Progenitor cell of endocrine pancreas (in vitro differentiated cells): Measurements from ENCODE around the gene VPS13D. TPM values are rescaled to one million over a fixed set of nuclear protein-coding genes. Genes with fewer than 3 reads are reported as not detected.

Experiments used
- DNase-seq: peaks from one replicate; pipeline ENCODE4 v3.0.0; 2021; ENCODE audit warnings: low spot score; ENCODE audit not compliant: unreplicated experiment
- H3K27ac Mint-ChIP-seq: 2 replicates; pipeline ENCODE4 v1.8.0; 2021; ENCODE audit warnings: mild to moderate bottlenecking, moderate library complexity, mixed read lengths
- H3K27me3 Mint-ChIP-seq: 2 replicates; pipeline ENCODE4 v1.8.0; 2021; ENCODE audit warnings: mixed read lengths
- H3K36me3 Mint-ChIP-seq: 2 replicates; pipeline ENCODE4 v1.8.0; 2022; ENCODE audit warnings: mixed read lengths; ENCODE audit not compliant: insufficient read depth
- H3K4me1 Mint-ChIP-seq: 2 replicates; pipeline ENCODE4 v1.8.0; 2021; ENCODE audit warnings: low read depth, mixed read lengths
- H3K4me3 Mint-ChIP-seq: 2 replicates; pipeline ENCODE4 v1.8.0; 2021; ENCODE audit warnings: low read depth, mild to moderate bottlenecking, moderate library complexity, mixed read lengths
- H3K9me3 Mint-ChIP-seq: 2 replicates; pipeline ENCODE4 v1.8.0; 2021; ENCODE audit warnings: low read depth, mixed read lengths
- CTCF ChIP-seq: fragments of 200-600 bp; sonication (generic); IDR thresholded peaks from one replicate; pipeline ENCODE4 v1.5.0; 2021; ENCODE audit warnings: antibody characterized with exemption, mild to moderate bottlenecking; ENCODE audit not compliant: unreplicated experiment
- total RNA-seq: library from RNA; stranded (reverse); gene quantifications from 2 replicates; pipeline ENCODE4 v1.2.1, GENCODE V29; 2021

Gene VPS13D
- total RNA-seq, 1 donor from 2014 or later, result 41.9 TPM

GRCh38 chr1:12539320-12539704, 309.5 kb downstream of the VPS13D start:
- Mint-ChIP-seq H3K4me1 (peaks cover 30% of the 10 kb centered on the region), H3K36me3 (no peaks in the 10 kb centered on the region), H3K27ac (no peak overlapping the region), H3K9me3 (peaks cover 3% of the 10 kb centered on the region), H3K27me3 (peaks cover 4% of the 10 kb centered on the region), H3K4me3 (no peak overlapping the region)
- no peak for TF ChIP-seq CTCF
- DNase-seq, result no peak

DNA sequence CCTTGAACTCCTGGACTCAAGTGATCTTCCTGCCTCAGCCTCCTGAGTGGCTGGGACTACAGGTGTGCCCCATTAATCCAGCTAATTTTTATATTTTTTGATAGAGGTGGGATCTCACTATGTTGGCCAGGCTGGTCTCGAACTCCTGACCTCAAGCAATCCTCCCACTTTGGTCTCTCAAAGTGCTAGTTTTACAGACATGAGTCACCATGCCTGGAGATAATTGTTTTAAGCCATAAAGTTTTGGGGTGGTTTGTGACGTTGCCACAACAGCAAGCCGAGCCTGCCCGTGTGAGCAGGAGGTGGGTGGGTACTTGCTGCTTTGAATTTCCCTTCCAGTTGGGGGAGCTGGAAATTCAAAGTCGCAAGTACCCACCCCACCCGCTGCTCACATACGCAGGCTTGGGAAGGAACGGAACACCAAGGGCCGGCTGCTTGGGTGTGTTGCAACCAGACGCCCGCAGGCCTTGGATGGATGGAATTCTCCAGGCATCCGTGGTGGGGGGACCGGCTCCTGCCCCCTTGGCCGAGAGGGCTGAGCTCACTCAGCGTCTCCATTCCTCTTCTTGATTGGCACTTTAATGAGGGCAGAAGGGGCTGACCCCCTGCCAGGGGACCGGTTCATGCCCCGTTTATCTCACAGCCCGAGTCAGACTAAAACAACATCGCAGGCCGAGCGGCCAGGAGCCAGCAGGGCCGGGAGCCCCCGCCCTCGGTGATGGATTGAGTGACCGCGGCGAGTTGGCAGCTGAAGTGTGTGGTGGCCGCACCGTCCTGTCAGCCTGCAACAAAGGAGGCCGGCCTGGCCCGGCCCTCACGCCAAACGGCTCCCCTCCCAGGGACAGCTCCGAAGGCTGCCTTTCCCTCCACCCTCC, 310.1 kb downstream of the VPS13D start:
- no peak overlapping the region for H3K27ac Mint-ChIP-seq
- peak; percentile 49 for DNase-seq
- H3K9me3 Mint-ChIP-seq, result peaks cover 3% of the 10 kb centered on the region
- H3K4me1 Mint-ChIP-seq, result peaks cover 30% of the 10 kb centered on the region
- no peak overlapping the region for H3K4me3 Mint-ChIP-seq
- H3K27me3 Mint-ChIP-seq, result peaks cover 4% of the 10 kb centered on the region
- TF ChIP-seq CTCF, result no peak
- no peaks in the 10 kb centered on the region for H3K36me3 Mint-ChIP-seq

- H3K36me3 Mint-ChIP-seq, result no peaks in the 10 kb centered on the region
- H3K27me3 Mint-ChIP-seq, result peaks cover 4% of the 10 kb centered on the region
- peak overlapping the region; percentile 56 for H3K27ac Mint-ChIP-seq
- peaks cover 30% of the 10 kb centered on the region for H3K4me1 Mint-ChIP-seq
- no peak overlapping the region for H3K4me3 Mint-ChIP-seq
- no peaks in the 10 kb centered on the region for H3K9me3 Mint-ChIP-seq
- no peak for DNase-seq
- TF ChIP-seq CTCF, result no peak
These were observed 310.9 kb downstream of the VPS13D start for GRCh38 chr1:12540580-12541273.

DNA sequence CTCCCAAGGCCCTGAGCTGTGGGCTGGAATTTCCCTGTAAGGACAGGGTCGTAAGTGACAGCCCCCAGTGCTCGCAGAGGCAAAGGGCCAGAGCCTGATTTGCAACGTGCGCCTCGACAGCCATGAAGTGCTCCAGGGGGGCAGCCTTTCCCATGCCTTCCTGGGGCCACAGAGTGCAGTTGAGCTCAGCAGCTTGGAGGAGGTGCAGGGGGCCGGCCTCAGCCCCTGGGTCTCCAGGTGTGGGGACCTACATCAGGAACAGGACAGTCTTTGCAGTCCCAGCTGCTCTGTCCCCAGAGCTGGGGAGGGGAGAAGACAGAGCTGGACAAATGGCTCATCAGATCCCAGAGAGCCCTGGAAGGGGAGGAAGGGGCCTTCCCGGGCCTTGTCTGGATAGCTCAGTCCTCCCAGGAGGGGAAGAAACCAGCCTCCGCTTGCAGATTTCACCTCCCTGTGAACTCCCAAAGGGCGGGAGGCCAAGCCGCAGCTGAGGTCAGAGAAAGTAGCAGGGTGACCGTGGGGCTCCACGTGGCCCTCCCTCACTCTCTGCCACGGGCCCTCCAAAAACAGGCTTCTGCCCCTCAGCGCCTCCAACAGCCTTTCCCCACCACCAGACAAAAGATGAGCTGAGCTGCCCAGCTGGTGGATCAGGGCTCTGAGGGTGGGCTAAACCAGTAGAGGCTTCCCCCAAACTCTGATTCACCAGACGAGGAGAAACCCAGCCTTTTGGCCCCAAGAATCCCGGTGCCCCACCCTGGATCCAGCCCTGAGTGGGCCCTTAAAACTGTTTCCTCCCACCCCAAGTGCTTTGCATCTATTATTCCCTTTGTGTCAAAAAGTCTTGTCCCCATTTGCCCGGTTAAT, 311.7 kb downstream of the VPS13D start:
- TF ChIP-seq CTCF, result no peak
- DNase-seq, result no peak
- H3K27me3 Mint-ChIP-seq, result peaks cover 4% of the 10 kb centered on the region
- peak overlapping the region; percentile 56 for H3K27ac Mint-ChIP-seq
- no peaks in the 10 kb centered on the region for H3K36me3 Mint-ChIP-seq
- no peaks in the 10 kb centered on the region for H3K9me3 Mint-ChIP-seq
- H3K4me1 Mint-ChIP-seq, result peaks cover 28% of the 10 kb centered on the region
- H3K4me3 Mint-ChIP-seq, result no peak overlapping the region

GRCh38 chr1:12542138-12542465, 312.3 kb downstream of the VPS13D start:
- TF ChIP-seq CTCF, result no peak
- Mint-ChIP-seq H3K27ac (no peak overlapping the region), H3K36me3 (no peaks in the 10 kb centered on the region), H3K4me1 (peaks cover 25% of the 10 kb centered on the region), H3K4me3 (no peak overlapping the region), H3K27me3 (peaks cover 4% of the 10 kb centered on the region), H3K9me3 (no peaks in the 10 kb centered on the region)
- no peak for DNase-seq
